Memory B cell (primary cell): ENCODE results near the gene ADGB.

ENCODE experiments used
- ATAC-seq: fragments of 150-1000 bp; cut with Tn5 transposase; 2 replicates; pipeline ENCODE4 v1.10.0; 2021; ENCODE audit warnings: low read depth, mild to moderate bottlenecking, moderate library complexity
- DNase-seq, 2 donors: peaks; one replicate each; pipeline ENCODE4 v3.0.0; 2022; ENCODE audit warnings: low spot score in 2 of 2
- H3K27ac Mint-ChIP-seq: one replicate; pipeline ENCODE4 v1.8.0; 2022; ENCODE audit warnings: mild to moderate bottlenecking, moderate library complexity, mixed read lengths
- H3K27me3 Mint-ChIP-seq: one replicate; pipeline ENCODE4 v1.8.0; 2022; ENCODE audit warnings: mixed read lengths
- H3K36me3 Mint-ChIP-seq: one replicate; pipeline ENCODE4 v1.8.0; 2022; ENCODE audit warnings: mild to moderate bottlenecking, mixed read lengths
- H3K4me1 Mint-ChIP-seq: one replicate; pipeline ENCODE4 v1.8.0; 2022; ENCODE audit warnings: mixed read lengths
- H3K4me3 Mint-ChIP-seq: one replicate; pipeline ENCODE4 v1.8.0; 2022; ENCODE audit warnings: mild to moderate bottlenecking, moderate library complexity, mixed read lengths
- H3K9me3 Mint-ChIP-seq: one replicate; pipeline ENCODE4 v1.8.0; 2022; ENCODE audit warnings: mixed read lengths

ADGB gene

GRCh38 chr6:146861029-146861563 lies 262.3 kb downstream of the ADGB start:
- DNase-seq = no peak
- H3K4me3 Mint-ChIP-seq = no peak overlapping the region
- no peak overlapping the region for H3K27ac Mint-ChIP-seq
- H3K36me3 Mint-ChIP-seq = no peaks in the 10 kb centered on the region
- H3K4me1 Mint-ChIP-seq = peaks cover 3% of the 10 kb centered on the region
- ATAC-seq = no peak
- no peaks in the 10 kb centered on the region for H3K27me3 Mint-ChIP-seq
- H3K9me3 Mint-ChIP-seq = peaks cover 1% of the 10 kb centered on the region

- Mint-ChIP-seq H3K4me1 (peaks cover 3% of the 10 kb centered on the region), H3K27ac (no peak overlapping the region), H3K36me3 (no peaks in the 10 kb centered on the region), H3K27me3 (no peaks in the 10 kb centered on the region), H3K4me3 (no peak overlapping the region), H3K9me3 (peaks cover 1% of the 10 kb centered on the region)
- DNase-seq (no peak), ATAC-seq (no peak)
Observed at GRCh38 chr6:146861716-146862115, 262.9 kb downstream of the ADGB start.

- ATAC-seq (no peak), DNase-seq (no peak)
- H3K27ac Mint-ChIP-seq = no peak overlapping the region
- peaks cover 3% of the 10 kb centered on the region for H3K4me1 Mint-ChIP-seq
- H3K27me3 Mint-ChIP-seq = no peaks in the 10 kb centered on the region
- no peaks in the 10 kb centered on the region for H3K36me3 Mint-ChIP-seq
- H3K4me3 Mint-ChIP-seq = no peak overlapping the region
- H3K9me3 Mint-ChIP-seq = peaks cover 1% of the 10 kb centered on the region
Observed at GRCh38 chr6:146862508-146862919, 263.7 kb downstream of the ADGB start.

- H3K27ac Mint-ChIP-seq = no peak overlapping the region
Observed at GRCh38 chr6:146864300-146864699, 265.5 kb downstream of the ADGB start.

GRCh38 chr6:146864885-146865284 lies 266.1 kb downstream of the ADGB start:
- H3K27ac Mint-ChIP-seq = no peak overlapping the region
- H3K36me3 Mint-ChIP-seq = no peaks in the 10 kb centered on the region
- DNase-seq (no peak), ATAC-seq (no peak)
- H3K4me1 Mint-ChIP-seq = no peaks in the 10 kb centered on the region
- no peak overlapping the region for H3K4me3 Mint-ChIP-seq
- no peaks in the 10 kb centered on the region for H3K9me3 Mint-ChIP-seq
- H3K27me3 Mint-ChIP-seq = no peaks in the 10 kb centered on the region

More at GRCh38 chr6:146864300-146864699, 265.5 kb downstream of the ADGB start:
- Mint-ChIP-seq H3K4me3 (no peak overlapping the region), H3K27me3 (no peaks in the 10 kb centered on the region), H3K4me1 (no peaks in the 10 kb centered on the region), H3K36me3 (no peaks in the 10 kb centered on the region), H3K9me3 (no peaks in the 10 kb centered on the region)
- no peak for DNase-seq
- no peak for ATAC-seq
